ENCODE measurements around the gene EVI5.

EVI5 gene

GRCh38 chr1:92784639-92785500, at the start of gene EVI5:
EVI5 (minus strand) TSS chr1:92785108; CDS start chr1:92736546, 48,562 bp downstream.
- peak; percentile 13 to 61 (median 41) for DNase-seq

GRCh38 chr1:92834617-92835016, 49.7 kb upstream of the EVI5 start:
- DNase-seq = no peak

GRCh38 chr1:92833840-92834239, 48.9 kb upstream of the EVI5 start:
- DNase-seq = no peak

GRCh38 chr1:92832537-92833114, 47.7 kb upstream of the EVI5 start:
- DNase-seq = no peak

GRCh38 chr1:92831762-92832536, 47.0 kb upstream of the EVI5 start, which contains the start of gene RPL5:
RPL5 (plus strand) TSS chr1:92832040; CDS start chr1:92832115, 75 bp downstream.
- peak; percentile 91 to 96 (median 94) for DNase-seq

GRCh38 chr1:92831368-92831761, 46.5 kb upstream of the EVI5 start:
- no peak for DNase-seq

GRCh38 chr1:92826792-92827191, 41.9 kb upstream of the EVI5 start:
- DNase-seq = no peak

GRCh38 chr1:92822879-92823278, 38.0 kb upstream of the EVI5 start:
- no peak for DNase-seq

- DNase-seq = no peak
These were observed 35.6 kb upstream of the EVI5 start for GRCh38 chr1:92820551-92820950.

- no peak for DNase-seq
These were observed 35.1 kb upstream of the EVI5 start for GRCh38 chr1:92820024-92820423.

- DNase-seq = no peak
These were observed 33.3 kb upstream of the EVI5 start for GRCh38 chr1:92817986-92818764.

GRCh38 chr1:92817137-92817697, 32.3 kb upstream of the EVI5 start:
- no peak for DNase-seq

- no peak for DNase-seq
These were observed 31.8 kb upstream of the EVI5 start for GRCh38 chr1:92816732-92817131.

GRCh38 chr1:92808381-92808780, 23.5 kb upstream of the EVI5 start:
- DNase-seq = no peak

- DNase-seq = no peak
These were observed 20.3 kb upstream of the EVI5 start for GRCh38 chr1:92805216-92805615.

- DNase-seq = no peak
These were observed 19.9 kb upstream of the EVI5 start for GRCh38 chr1:92804721-92805201.

GRCh38 chr1:92803140-92803887, 18.4 kb upstream of the EVI5 start:
- no peak for DNase-seq

- no peak for DNase-seq
These were observed 13.1 kb upstream of the EVI5 start for GRCh38 chr1:92797961-92798360.

GRCh38 chr1:92797297-92797696, 12.4 kb upstream of the EVI5 start:
- no peak for DNase-seq

GRCh38 chr1:92795166-92795565, 10.3 kb upstream of the EVI5 start:
- DNase-seq = no peak

GRCh38 chr1:92792340-92792782, 7.5 kb upstream of the EVI5 start:
- DNase-seq = no peak

Measured in activated naive CD4-positive, alpha-beta T cell (primary cell).